GM18861 (cell line): ENCODE data around the gene CDPF1.
A peak's percentile ranks its signal among the peaks of the same experiment; 100 is the strongest.

ENCODE experiments used
- ATAC-seq: cut with Tn5 transposase; IDR thresholded peaks from one replicate; pipeline ENCODE4 v1.9.1; 2021; ENCODE audit not compliant: unreplicated experiment

CDPF1 gene, protein sequence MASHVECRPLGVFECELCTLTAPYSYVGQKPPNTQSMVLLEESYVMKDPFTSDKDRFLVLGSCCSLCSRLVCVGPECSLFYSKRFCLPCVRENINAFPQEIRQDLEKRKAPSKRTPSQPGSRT

DNA sequence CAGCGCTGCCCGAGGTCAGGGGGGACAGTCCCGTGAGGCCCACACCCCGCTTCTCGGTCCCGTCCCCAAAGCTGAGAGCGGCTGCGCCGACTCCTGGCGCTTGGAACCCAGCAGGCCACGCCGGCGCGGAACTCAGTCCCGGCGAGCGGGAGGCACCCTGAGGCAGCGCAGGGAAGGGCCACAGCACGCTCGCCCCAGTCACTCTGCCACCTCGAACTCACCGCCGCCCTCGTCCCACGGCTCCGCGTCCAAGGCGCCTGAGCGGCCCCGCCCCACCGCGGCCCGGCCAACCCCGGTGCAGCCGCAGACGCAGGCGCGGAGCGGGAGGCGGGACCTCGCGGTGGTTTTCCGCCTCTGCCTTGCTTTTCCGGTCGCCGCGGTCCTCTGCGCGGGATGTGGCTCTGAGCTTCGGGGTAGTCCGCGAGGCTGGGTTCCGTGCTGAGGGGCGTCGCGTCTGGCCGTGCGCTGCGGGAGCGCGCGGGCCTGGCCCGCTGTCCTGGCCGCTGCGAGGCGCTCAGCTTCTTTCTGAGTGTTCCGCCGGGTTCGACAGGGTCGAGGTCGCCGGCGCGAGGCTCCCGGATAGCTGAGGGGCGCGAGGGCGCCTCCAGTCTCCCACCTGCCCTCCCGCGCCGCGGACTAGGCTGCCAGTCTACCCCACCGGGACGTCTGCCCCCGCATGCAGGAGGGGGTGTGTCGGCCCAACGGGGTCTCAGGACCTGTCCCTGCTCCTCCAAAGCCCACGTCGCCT lies at the start of gene CDPF1:
CDPF1 (minus strand) TSS at position 259 of the 748 bp plus-strand sequence. CDS start 2,009 bp downstream, outside the sequence.
- ATAC-seq = peak; percentile 66

DNA sequence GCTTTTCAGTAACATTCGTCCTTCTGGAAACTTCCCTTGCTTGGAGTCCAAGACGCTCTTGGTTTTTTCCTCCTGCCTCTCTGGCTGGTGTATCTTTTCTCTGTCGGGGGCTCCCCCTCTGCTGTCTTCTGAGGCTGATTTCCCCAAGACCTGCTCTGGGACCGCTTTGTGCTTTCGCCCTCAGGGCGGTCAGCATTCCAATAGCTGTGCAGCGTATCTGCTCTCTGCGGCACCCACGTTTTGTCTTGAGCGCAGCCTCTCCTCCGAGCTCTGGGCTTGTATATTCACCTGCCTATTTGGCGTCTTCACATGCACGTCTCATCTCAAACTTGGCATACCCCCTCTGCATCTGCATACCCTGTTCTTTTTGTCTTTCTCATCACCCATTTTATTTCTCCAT lies 49.0 kb upstream of the CDPF1 start:
- ATAC-seq = no peak

DNA sequence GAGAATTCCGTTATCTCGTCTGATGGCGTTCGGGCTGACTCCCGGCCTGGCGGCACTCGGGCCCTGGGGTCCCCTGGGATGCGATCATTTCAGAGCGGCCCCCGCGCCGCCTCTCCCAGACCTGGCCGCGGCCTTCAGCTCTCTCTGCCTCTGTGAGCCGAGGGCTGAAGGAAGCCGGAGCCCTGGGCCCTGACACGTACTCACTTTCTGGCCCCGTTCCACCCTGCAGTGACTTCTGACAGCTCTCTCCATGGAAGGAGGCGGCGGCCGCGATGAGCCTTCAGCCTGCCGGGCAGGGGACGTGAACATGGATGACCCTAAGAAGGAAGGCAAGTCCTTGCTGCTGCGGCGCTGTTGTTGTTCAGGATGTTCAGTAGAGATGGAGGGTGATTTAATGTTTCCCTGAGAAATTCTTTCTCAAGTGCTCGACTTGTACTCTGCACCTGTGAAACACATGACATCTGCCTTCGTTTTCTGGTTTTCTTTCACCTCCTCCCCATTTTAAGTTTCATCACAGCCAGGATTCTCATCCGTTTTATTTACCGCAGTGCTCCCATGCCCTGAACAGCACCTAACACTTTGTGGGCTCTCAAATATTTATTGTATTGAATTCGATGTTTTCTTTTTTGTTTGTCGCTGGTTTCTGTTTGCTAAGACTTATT lies 47.2 kb upstream of the CDPF1 start:
- ATAC-seq = no peak

DNA sequence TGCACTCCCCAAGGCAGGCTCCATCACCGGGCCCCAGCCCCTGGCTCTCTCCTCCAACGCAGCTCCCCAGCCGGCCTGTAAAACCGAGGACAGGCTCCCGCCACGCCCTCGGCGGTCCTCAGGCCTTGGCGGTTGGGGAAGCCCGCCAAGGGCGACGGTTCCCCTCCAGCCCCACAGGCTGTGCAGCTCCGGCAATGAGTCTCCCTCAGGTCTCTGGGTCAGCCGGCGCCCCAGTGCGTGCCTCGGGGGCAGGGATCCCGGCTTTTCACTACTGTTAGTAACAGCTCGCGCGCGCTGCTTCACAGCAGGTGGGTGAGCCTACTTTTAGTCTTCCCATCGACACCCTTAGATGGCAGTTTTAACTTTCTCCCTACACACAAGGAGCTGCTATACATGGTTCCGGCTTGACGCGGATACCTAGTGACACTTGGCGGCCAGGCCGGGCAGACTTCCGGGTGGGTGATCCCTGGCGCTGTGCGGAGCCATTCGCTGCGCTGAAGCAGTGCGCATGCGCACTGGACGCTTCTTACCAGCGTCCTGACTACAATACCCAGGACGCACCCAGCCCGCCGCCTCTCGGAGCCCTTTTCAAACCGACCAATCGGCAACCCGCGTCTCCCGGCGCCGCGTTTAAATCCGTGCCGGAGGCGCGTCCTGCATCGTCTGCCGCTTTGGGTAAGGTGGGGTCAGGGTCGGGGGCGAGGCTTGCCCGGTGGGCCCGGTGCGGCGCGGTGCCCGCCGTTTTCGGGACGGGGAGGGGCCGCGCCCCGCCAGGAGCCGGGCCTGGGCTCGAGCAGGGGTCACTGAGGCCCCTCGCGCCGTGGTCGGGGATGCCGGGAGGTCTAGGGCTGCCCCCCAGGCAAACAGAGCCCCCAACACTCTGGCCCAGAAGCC lies 46.4 kb upstream of the CDPF1 start, which contains the start of gene GTSE1:
GTSE1 (plus strand) TSS at position 614 of the 894 bp plus-strand sequence. CDS start 531 bp downstream, outside the sequence.
- ATAC-seq = peak; percentile 86

DNA sequence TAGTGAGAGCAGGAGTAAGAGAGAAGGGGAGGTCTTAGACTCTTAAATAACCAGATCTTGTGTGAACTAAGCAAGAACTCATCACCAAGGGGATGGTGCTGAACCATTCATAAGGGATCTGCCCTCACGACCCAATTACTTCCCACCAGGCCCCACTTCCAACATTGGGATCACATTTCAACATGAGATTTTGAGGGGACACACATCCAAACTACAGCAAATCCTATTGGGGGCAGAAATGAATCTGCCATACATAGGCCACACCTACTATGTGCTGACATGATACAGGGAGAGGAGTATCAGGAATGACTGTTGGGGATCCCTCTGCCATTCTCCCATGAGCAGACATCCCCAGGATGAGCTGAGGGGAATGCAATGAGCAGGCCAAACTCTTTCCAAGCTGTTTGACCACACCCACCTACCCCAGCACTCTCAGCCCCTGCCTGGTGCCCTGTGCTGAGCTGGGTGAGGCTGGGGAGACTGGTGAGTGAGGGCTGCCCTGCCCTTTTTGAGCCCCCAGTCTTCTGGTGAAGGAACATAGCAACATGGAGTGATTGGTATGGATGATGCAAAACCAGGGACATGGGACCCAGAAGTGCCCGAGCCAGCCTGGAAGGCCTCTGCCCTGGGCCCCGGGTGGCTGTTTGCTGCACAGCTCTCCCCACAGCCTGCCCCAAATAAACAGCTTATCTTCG lies 45.3 kb upstream of the CDPF1 start:
- ATAC-seq = no peak

DNA sequence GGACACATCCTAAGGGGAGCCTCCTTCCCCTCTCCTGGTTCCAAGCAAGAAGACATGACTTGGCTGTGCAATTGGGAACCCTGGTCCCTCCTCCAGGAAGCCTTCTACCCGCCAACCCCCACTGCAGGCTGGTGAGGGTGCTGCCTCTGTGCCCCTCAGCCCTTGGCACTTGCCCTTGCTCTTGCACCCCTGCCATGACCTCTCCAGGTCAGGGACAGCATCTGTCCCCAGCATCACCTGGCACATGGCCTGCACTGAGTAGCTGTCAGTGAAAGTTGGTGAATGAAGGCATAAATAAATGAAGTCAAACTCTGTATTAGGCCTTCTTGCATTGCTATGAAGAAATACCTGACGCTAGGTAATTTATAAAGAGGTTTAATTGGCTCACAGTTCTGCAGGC lies 44.7 kb upstream of the CDPF1 start:
- ATAC-seq = no peak

DNA sequence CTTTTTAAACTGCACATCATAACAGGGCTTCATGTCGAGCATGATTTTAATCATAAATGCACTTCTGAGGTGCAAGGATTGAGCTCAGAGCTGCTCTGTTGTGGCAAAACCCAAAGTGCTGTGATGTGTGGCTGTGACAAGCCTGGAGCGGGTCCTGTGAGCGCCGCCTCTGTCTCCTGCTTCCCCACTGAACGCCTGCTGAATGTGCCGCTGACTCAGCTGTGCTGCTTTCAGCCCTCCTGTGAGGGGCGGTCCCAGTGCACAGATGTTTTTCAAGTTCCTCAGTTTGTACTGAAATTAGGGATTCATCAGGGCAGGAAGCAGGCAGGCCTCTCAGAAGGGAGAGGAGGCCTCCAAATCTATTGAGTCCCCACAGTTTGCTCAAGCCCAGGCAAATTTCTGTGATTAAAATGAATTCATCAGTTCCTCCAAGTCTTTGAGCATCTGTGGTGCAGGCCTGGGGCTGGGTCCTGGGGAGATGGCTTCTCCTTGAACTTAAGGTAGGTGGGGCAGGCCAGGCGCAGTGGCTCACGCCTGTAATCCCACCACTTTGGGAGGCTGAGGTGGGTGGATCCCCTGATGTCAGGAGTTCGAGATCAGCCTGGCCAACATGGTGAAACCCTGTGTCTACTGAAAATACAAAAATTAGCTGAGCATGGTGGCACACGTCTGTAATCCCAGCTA lies 43.6 kb upstream of the CDPF1 start:
- no peak for ATAC-seq

DNA sequence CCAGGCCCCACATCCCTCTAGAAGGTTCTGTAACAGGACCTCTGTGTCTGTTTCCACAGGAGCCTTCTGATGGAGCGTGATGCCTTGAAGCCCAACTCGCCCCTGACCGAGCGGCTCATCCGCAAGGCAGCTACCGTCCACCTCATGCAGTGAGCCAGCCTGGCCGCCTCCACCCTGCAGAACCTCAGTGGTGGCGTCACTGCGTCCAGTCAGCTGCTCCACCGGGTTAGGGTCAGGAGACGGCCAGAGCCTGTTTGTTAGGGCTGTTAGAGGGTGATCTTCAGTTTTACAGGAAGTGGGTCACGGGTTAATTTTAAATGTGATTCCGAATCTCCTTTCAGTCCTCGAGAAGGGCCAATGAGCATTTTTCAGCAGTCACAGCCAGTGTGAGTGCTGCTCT lies 42.6 kb upstream of the CDPF1 start:
- no peak for ATAC-seq

DNA sequence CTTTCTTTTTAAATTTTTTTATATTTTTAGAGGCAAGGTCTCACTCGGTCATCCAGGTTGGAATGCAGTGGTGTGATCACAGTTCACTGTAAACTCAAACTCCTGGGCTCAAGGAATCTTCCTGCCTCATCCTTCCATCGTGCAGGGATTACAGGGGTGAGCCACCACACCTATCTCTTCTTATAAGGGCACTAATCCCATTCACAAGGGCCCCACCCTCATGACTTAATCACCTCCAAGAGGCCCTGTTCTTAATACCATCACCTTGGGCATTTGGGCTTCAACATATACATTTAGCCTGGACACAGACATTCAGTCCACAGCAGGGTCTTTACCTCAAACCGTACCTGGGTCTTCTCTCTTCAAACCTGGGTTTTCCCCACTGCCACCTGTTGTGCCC lies 42.1 kb upstream of the CDPF1 start:
- ATAC-seq = no peak

DNA sequence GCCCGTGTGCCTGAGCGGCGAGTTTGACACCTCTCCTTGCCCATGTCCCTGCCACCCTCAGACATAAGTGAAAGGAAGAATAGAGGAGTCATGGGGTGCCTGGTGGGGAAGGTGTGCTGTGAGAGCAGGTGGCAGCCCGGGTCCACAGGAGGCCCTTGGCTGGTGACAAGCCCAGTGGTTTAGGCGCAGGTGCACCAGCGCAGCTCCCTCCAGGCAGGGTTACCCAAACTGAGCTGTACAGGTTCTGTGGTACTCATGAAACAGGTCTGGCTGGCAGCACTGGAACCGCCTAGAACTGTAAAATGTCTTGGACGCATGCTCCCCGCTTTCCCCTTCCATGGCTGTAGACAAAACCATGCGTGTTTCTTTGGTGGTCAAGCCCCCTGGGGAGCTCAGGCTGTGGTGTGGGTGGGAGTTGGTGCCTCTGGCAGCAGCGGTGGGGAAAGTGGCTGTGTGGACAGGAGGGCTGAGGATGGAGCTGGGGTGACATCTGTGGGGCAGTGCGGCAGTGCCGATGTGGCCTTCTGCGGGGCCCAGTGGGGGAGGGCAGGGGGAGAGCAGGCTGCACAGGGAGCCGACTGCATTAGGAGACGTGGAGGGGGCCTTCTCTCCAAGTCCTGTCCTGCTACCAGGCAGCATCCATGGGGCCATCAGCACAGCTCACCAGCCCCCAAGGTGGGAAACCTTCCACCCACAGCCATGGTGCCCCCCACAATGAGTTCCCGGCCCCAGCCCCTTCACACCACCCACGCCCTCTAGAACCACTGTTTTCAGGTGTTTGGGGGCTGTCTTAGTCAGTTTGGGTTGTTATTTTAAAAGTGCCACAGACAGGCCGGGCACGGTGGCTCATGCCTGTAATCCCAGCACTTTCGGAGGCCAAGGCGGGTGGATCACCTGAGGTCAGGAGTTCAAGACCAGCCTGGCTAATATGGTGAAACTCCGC lies 41.0 kb upstream of the CDPF1 start:
- ATAC-seq = no peak

DNA sequence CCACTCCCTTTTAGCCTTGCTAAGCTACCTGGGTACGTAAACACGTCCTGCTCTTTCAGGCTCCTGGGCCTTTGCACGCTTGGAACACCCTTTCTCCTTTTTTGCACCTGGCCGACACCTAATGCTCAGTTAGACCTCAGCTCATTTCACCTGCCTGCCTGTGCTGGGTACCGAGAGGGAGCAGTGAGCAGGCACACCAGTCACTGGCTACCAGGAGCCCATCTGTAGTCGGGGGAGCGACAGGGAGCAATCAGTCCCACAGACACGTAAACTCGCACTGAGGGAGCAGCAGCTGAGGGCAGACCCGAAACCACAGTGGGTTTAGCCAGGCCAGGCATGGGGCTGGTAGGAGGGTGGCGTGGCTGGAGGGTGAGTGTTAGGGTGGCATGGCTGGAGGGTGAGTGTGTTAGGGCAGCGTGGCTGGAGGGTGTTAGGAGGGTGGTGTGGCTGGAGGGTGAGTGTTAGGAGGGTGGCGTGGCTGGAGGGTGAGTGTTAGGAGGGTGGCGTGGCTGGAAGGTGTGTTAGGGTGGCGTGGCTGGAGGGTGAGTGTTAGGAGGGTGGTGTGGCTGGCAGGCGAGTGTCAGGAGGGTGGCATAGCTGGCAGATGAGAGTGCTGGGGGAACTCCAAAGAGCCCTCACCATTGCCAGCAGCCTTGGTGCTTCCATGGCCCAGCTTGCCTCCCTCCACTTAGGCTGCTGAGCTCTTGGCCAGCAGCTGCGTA lies 40.2 kb upstream of the CDPF1 start:
- no peak for ATAC-seq

DNA sequence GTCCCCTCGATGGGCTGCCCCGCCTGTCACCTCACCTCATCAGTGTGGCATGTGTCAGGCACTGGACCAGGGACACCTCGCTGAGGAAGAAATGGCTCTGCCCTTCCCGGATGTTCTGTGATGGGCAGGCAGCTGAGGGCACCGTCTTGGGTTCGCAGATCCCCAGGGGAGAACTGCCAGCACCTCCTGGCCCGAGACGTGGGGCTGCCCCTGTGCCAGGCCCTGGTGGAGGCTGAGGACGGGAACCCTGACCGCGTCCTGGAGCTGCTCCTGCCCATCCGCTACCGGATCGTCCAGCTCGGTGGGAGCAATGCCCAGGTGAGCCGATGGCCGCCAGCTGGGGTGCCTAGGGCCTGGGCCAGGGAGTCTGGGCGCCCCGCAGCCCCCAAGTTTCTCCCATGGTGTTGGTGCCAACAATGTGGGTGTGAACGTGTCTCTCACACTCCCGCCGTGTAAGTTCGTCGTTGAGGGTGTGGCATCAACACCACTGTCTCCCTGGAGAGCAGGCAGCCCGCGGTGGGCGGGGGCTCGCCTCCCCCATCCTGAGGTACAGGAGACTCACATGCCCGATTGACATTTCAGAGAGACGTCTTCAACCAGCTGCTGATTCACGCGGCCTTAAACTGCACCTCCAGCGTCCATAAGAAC lies 39.3 kb upstream of the CDPF1 start:
- no peak for ATAC-seq

DNA sequence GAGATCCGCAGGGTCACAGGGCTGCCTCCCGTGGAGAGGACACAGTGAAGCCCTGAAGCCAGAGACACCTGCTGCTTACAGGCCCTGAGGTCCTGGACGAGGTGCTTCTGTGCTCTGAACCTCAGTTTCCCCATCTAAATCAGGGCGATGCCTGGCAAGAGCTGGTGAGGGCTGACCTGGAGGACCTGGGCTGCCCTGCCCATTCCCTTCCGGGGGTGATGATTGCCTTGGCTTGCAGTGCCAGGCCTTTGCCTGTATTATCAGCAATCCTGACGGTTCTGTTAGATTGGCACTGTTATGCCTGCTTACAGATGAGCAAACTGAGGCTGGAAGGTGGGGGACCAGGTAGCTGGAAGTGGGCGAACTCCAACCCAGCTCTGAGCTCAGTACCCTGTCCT lies 38.8 kb upstream of the CDPF1 start:
- no peak for ATAC-seq

DNA sequence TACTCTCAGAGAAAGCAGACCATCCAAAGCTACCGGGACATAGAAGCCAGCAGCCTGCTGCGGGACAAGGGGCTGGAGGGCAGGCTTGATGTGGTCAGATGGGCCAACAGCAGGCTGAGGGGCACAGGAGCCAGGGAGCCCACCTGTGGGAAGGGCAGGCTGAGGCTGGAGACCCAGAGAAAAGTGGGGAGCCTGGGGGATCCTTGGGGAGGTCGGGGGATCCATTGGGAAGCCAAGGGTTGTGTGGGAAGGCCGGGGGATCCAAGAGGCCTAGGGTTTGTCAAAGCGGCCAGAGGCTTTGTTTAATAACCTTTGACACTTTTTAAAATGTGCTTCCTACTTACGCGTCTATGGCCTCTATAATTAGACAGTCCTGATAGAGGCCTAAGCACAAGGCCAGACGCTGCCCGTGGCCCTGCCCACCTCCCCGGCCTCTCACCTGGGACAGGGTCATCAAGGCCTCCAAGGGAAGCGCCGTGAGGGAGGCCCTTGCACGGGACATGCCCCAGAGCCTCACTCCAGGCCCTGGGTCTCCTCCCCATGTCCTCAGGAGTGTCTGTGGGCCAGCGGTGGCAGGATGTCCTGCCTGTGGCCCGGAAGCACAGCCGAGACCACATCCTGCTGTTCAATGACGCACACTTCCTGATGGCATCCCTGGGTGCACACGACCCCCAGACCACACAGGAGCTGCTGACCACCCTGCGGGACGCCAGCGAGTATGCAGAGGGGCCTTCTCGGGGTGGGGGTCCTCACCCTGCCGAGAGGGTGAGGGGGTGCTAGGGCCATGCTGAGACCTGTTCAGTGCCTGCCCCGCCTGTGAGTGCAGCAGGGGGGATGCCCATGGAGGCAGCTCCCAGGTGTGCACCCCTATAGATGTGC lies 38.0 kb upstream of the CDPF1 start:
- ATAC-seq = peak; percentile 60

DNA sequence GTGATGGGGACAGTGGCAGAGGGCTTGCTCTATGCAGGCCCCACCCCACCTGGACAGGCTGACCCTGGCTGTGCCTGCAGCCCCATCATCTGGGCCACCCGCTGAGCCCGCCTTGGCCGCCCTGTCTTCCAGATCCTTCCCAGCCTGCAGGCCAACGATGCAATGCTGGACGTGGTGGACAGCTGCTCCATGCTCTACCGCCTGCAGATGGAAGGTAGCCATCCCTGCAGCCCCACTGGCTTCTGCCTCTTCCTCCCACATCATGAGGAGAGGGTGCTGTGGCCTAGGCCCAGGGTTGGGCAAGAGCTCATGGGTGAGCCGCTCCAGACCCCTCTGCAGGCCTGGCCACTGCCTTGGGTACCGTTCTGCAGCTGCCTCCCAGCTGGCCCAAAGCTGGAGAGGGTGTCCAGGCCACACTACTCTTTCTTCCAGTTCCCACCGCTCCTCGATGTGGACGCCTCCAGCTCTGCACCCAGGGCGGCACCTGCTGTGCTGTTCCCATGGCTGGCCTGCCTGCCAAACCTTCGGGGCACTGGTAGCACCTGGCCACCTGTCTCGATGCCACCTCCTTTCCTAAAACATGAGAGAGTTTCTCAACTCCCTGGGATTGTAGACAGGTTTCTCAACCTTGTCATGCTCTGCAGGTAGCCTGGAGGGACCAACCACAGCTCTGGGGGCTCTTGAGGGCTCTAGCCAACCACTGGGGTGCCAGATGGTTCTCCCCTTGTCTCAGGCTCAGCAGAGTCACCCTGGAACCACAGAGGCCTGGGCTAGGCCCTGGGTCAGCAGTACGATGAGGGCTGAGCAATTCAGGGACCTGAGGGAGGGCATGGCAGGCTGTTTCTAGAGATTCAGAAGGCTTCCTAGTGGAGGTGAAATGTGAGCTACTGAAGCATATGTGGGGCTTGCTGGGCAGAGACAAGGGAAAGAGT lies 37.1 kb upstream of the CDPF1 start:
- ATAC-seq = no peak

DNA sequence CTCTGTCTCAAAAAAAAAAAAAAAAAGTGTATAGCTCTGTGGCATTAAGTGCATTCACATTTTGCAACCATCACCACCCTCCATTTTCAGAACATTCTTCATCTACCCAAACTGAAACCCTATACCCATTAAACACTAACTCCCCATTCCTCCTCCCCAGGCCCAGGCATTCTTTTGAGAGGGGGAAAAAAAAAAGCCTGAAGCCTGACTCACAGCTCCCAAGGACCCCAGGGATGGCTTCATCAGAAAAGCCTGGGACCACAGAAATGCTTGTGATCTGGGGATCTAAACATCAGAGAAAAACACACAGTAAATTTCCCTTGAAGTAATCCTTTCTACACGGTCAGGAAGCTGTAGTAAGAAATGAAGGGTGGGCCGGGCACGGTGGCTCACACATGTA lies 35.9 kb upstream of the CDPF1 start:
- ATAC-seq = no peak
